ENCODE results near the gene C1QL4.
"Not testable (repeated sequence)": the region's sequence is repeated elsewhere in the genome, so short reads cannot be mapped to it uniquely, and the experiment has no call there.

C1QL4 gene

GRCh38 chr12:49342914-49343731 is 6.1 kb upstream of the C1QL4 start:
- H3K4me3 ChIP-seq (ENCODE audit: low read length): no peak overlapping the region; the same call in 1 of the 2 replicates
- TF ChIP-seq ZNF274 (IDR thresholded peaks at IDR 0.05; ENCODE audit: low read depth, low read length): no peak

- no peak for TF ChIP-seq ZNF274 (IDR thresholded peaks at IDR 0.05; ENCODE audit: low read depth, low read length)
- no peak overlapping the region; the same call in 1 of the 2 replicates for H3K4me3 ChIP-seq (ENCODE audit: low read length)
Measured at GRCh38 chr12:49342066-49342913, 5.3 kb upstream of the C1QL4 start.

DNA sequence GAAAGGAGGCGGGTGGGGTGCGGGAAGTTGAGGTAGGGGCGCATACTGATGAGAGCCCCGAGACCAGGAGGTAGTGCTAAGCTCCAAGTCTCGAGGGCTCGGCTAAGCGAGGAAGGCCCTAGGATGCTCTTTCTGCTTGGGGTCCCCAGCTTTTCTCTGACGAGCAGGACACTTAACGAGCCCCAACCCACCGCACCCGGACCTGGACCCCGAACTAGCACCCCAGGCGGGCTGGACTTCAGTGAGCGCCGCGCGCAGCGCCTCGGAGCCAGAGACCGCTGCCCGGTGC is 4.7 kb upstream of the C1QL4 start:
- no peak overlapping the region for H3K4me3 ChIP-seq (ENCODE audit: low read length)
- TF ChIP-seq ZNF274 (IDR thresholded peaks at IDR 0.05; ENCODE audit: low read depth, low read length): no peak

DNA sequence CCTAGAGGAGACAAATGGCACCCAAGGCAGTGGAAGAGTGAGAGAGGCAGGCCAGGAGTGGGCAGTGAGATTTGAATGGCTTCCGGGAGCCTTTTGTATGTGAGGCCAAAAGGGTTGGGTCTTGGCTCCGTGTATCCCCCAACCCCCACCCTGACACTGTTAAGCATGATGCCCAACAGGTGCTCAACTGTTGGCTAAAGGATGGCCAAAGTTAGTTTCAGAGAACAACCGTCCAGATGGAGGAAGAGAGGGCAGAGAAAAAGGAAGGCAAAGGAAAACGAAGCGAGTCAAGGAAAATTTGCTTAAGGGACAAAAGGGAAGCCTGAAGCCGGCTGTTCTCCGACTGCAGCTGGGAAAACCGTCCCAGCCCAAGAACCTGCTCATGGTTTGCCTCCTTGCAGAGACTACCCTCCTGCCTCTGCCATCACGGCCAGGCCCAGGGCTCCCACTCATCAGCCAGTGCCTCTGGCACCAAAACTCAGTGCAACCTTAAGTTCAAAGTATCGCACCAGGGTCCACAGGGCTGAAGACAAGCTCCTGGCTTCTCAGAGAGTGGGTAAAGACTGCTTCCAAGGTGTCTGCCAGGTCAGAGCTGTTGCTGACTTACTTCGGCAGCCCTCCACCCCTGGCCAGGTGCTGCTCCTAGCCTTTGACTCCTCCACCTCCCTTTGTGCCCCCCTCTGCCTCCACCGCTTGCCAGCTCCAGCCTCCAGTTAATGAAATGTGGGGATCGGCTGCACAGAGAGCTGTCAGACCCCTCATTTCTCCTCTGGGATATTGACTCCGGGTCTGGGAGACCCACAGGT is 4.2 kb upstream of the C1QL4 start:
- no peak for TF ChIP-seq ZNF274 (IDR thresholded peaks at IDR 0.05; ENCODE audit: low read depth, low read length)

GRCh38 chr12:49340095-49340870 is 3.3 kb upstream of the C1QL4 start:
- H3K4me3 ChIP-seq (ENCODE audit: low read length): no peak overlapping the region
- TF ChIP-seq ZNF274 (IDR thresholded peaks at IDR 0.05; ENCODE audit: low read depth, low read length): no peak

More for the DNA sequence above, 4.2 kb upstream of the C1QL4 start:
- H3K4me3 ChIP-seq (ENCODE audit: low read length): no peak overlapping the region

- H3K4me3 ChIP-seq (ENCODE audit: low read length): no peak overlapping the region
- no peak for TF ChIP-seq ZNF274 (IDR thresholded peaks at IDR 0.05; ENCODE audit: low read depth, low read length)
Measured at GRCh38 chr12:49339464-49339861, 2.5 kb upstream of the C1QL4 start.

GRCh38 chr12:49338830-49339463 is 2.0 kb upstream of the C1QL4 start:
- no peak overlapping the region for H3K4me3 ChIP-seq (ENCODE audit: low read length)
- no peak for TF ChIP-seq ZNF274 (IDR thresholded peaks at IDR 0.05; ENCODE audit: low read depth, low read length)

GRCh38 chr12:49335955-49336644 is 888 bp downstream of the C1QL4 start:
- no peak for TF ChIP-seq ZNF274 (IDR thresholded peaks at IDR 0.05; ENCODE audit: low read depth, low read length)

GRCh38 chr12:49335118-49335954 is 1.7 kb downstream of the C1QL4 start:
- no peak for TF ChIP-seq ZNF274 (IDR thresholded peaks at IDR 0.05; ENCODE audit: low read depth, low read length)
- no peak overlapping the region for H3K4me3 ChIP-seq (ENCODE audit: low read length)

More at GRCh38 chr12:49335955-49336644, 888 bp downstream of the C1QL4 start:
- no peak overlapping the region for H3K4me3 ChIP-seq (ENCODE audit: low read length)

DNA sequence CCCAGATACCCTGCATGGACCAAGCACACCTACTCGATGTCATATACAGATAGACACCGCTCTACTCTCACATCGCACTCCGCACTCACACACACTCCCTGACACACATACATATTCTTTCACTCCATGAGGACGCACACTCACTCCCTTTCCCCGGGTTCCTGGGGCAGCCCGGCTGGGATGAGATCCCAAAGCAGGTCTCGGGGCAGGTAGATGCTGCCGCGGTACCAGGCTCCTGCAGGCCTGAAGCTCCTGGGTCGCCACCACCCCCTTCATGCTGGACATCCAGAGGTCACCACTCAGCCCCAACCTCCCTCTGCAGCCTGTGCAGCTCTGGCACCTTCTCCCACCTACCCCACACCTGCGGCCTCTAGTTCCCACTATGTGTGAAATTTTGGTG is 2.3 kb downstream of the C1QL4 start:
- no peak for TF ChIP-seq ZNF274 (IDR thresholded peaks at IDR 0.05; ENCODE audit: low read depth, low read length)
- H3K4me3 ChIP-seq (ENCODE audit: low read length): no peak overlapping the region

GRCh38 chr12:49334226-49334625 is 2.8 kb downstream of the C1QL4 start:
- TF ChIP-seq ZNF274 (IDR thresholded peaks at IDR 0.05; ENCODE audit: low read depth, low read length): no peak
- H3K4me3 ChIP-seq (ENCODE audit: low read length): no peak overlapping the region

DNA sequence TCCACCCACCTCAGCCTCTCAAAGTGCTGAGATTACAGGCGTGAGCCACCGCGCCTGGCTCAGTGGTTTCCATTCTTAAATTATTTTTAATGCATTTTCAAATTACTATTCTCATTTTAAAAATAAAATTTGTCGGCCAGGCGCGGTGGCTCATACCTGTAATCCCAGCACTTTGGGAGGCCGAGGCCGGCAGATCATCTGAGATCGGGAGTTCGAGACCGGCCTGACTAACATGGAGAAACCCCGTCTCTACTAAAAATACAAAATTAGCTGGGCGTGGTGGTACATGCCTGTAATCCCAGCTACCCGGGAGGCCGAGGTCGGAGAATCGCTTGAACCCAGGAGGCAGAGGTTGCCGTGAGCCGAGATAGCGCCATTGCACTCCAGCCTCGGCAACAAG is 3.2 kb downstream of the C1QL4 start:
- not testable (repeated sequence) for H3K4me3 ChIP-seq (ENCODE audit: low read length)
